SK-N-SH treated with all-trans-retinoic acid at 6 μM for 48 hours (cell line): Measurements from ENCODE around the gene DPP9.

Source experiments
- CSRNP3 ChIP-seq: fragments of 250-450 bp; sonication (Bioruptor Pico); IDR thresholded peaks from 2 replicates; pipeline ENCODE4 v1.5.1; 2021; ENCODE audit warnings: mild to moderate bottlenecking, moderate library complexity
- SNAI2 ChIP-seq: fragments of 250-450 bp; sonication (Bioruptor Pico); IDR thresholded peaks from 2 replicates; pipeline ENCODE4 v1.5.0; 2020; ENCODE audit warnings: mild to moderate bottlenecking, moderate library complexity

- no peak for TF ChIP-seq CSRNP3 (CRISPR knock-in tag)
- TF ChIP-seq SNAI2 (CRISPR knock-in tag): no peak
These were observed 65.8 kb downstream of the DPP9 start for GRCh38 chr19:4657835-4658234.
